SU-DHL-6 (cell line): ENCODE data around the gene TMEM9.

Source experiments
- H2AFZ ChIP-seq: fragments of 200-600 bp; sonication (generic); 2 replicates; pipeline ENCODE4 v1.6.1; 2014; ENCODE audit warnings: low read depth, mild to moderate bottlenecking, moderate library complexity, mixed read lengths, antibody characterized with exemption, low read length; ENCODE audit not compliant: severe bottlenecking
- H3F3A ChIP-seq: fragments of 200-600 bp; shearing (Covaris generic); 2 replicates; pipeline ENCODE4 v1.6.0; 2016; ENCODE audit warnings: antibody characterized with exemption, mild to moderate bottlenecking; ENCODE audit not compliant: insufficient read depth
- H3K27ac ChIP-seq: fragments of 200-600 bp; sonication (generic); 2 replicates; pipeline ENCODE4 v1.5.1; 2016; ENCODE audit warnings: low read depth, mild to moderate bottlenecking, low read length, moderate library complexity, mixed read lengths
- H3K27me3 ChIP-seq: fragments of 200-600 bp; sonication (generic), shearing (Covaris generic); 2 replicates; pipeline ENCODE4 v1.6.0; 2014; ENCODE audit warnings: mild to moderate bottlenecking, low read length
- H3K36me3 ChIP-seq: fragments of 200-600 bp; sonication (generic); 2 replicates; pipeline ENCODE4 v1.6.1; 2014; ENCODE audit warnings: mild to moderate bottlenecking, low read length, mixed read lengths
- H3K4me2 ChIP-seq: fragments of 300-600, 200-600 bp; shearing (Covaris generic), sonication (generic); 2 replicates; pipeline ENCODE4 v1.6.0; 2014; ENCODE audit warnings: low read length, low read depth, mild to moderate bottlenecking; ENCODE audit not compliant: poor library complexity, severe bottlenecking
- H3K4me3 ChIP-seq: fragments of 200-600 bp; sonication (generic); 2 replicates; pipeline ENCODE4 v1.5.1; 2014; ENCODE audit warnings: antibody characterized with exemption, low read length, mild to moderate bottlenecking, mixed read lengths; ENCODE audit not compliant: insufficient read depth, poor library complexity, severe bottlenecking
- H3K79me2 ChIP-seq: fragments of 200-600 bp; sonication (generic); 2 replicates; pipeline ENCODE4 v1.6.1; 2014; ENCODE audit warnings: mild to moderate bottlenecking, low read length, moderate library complexity; ENCODE audit not compliant: insufficient read depth
- H3K9ac ChIP-seq: fragments of 200-600 bp; sonication (generic); 2 replicates; pipeline ENCODE4 v1.7.0; 2014; ENCODE audit warnings: mild to moderate bottlenecking, low read length
- H3K9me2 ChIP-seq: fragments of 200-600 bp; sonication (generic); replicated peaks from 2 replicates; pipeline ENCODE4 v1.6.1; 2014; ENCODE audit warnings: low read length; ENCODE audit not compliant: insufficient read depth
- H3K9me3 ChIP-seq: fragments of 200-600 bp; sonication (generic); 2 replicates; pipeline ENCODE4 v1.6.1; 2014; ENCODE audit warnings: low read length, mixed read lengths; ENCODE audit not compliant: insufficient read depth
- H4K20me1 ChIP-seq: fragments of 200-600 bp; sonication (generic); 2 replicates; pipeline ENCODE4 v1.6.1; 2014; ENCODE audit warnings: low read depth, mild to moderate bottlenecking, antibody characterized with exemption, low read length, moderate library complexity, mixed read lengths
- EZH2phosphoT487 ChIP-seq: fragments of 200-600 bp; sonication (generic), shearing (Covaris generic); conservative IDR thresholded peaks from 2 replicates; pipeline ENCODE4 v1.6.1; 2018; ENCODE audit warnings: mild to moderate bottlenecking, antibody characterized with exemption, low read length, moderate library complexity, mixed read lengths
- TF ChIP-seq, protein P1 (sequence below): fragments of 200-600 bp; sonication (generic); IDR thresholded peaks from one replicate; pipeline ENCODE4 v1.5.1; 2017; ENCODE audit warnings: antibody characterized with exemption, mild to moderate bottlenecking, low read length, moderate library complexity; ENCODE audit not compliant: insufficient read depth, poor library complexity, severe bottlenecking

Gene TMEM9

DNA sequence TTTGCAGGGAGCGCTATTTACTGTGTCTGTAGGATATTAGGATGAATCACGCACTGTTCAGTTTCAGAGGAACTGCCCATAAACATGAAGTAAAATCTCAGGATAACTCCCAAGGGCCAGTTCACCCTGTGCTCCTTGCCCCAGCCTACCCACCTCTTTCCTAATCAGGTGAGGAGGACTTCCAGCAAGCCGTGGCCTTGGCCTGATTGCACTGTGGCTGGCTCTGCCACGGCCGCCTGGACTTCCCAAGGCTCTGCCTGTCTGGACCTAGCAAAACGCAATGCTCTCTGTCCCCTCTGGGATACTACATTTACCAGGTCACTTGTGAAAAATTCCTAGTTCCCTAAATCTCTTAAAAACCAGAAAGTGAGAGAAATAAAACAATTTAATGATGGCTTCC, 19.9 kb downstream of the TMEM9 start:
- Histone ChIP-seq H3K27ac (no peak overlapping the region), H3F3A (no peaks in the 10 kb centered on the region)

DNA sequence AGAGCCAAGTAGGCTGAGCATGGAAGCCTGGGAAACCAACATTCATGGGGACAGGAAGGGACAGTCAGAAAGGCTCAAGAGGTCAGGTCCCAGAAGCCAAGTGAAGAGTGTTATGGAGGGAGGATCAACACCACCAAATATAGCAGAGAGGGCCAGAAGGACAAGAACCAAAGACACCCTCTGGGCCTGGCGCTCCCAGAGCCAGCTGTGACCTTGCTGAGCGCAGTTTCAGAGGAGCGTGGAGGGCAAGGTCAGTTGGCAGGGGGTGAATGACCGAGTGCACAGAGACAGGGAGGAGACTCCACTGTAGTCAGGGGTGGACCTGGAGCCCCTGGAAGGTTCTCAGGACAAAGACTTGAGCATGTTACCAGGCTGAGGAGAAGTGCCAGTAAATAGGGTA, 22.9 kb downstream of the TMEM9 start:
- H3K27me3 ChIP-seq = no peaks in the 10 kb centered on the region
- H3K27ac ChIP-seq = no peak overlapping the region
- no peak overlapping the region for H3K4me3 ChIP-seq
- H3F3A ChIP-seq = no peaks in the 10 kb centered on the region
- H3K79me2 ChIP-seq = no peaks in the 10 kb centered on the region
- H4K20me1 ChIP-seq = no peaks in the 10 kb centered on the region
- no peaks in the 10 kb centered on the region for H3K9me3 ChIP-seq
- no peak overlapping the region for H3K4me2 ChIP-seq
- H2AFZ ChIP-seq = no peak overlapping the region
- H3K9me2 ChIP-seq = no peaks in the 10 kb centered on the region
- TF ChIP-seq, protein P1, sequence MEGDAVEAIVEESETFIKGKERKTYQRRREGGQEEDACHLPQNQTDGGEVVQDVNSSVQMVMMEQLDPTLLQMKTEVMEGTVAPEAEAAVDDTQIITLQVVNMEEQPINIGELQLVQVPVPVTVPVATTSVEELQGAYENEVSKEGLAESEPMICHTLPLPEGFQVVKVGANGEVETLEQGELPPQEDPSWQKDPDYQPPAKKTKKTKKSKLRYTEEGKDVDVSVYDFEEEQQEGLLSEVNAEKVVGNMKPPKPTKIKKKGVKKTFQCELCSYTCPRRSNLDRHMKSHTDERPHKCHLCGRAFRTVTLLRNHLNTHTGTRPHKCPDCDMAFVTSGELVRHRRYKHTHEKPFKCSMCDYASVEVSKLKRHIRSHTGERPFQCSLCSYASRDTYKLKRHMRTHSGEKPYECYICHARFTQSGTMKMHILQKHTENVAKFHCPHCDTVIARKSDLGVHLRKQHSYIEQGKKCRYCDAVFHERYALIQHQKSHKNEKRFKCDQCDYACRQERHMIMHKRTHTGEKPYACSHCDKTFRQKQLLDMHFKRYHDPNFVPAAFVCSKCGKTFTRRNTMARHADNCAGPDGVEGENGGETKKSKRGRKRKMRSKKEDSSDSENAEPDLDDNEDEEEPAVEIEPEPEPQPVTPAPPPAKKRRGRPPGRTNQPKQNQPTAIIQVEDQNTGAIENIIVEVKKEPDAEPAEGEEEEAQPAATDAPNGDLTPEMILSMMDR = no peak
- no peak for TF ChIP-seq EZH2phosphoT487
- no peaks in the 10 kb centered on the region for H3K36me3 ChIP-seq
- no peak overlapping the region for H3K9ac ChIP-seq

More for the DNA sequence above, 19.9 kb downstream of the TMEM9 start:
- Histone ChIP-seq H3K9me3 (no peaks in the 10 kb centered on the region), H3K4me3 (no peak overlapping the region), H3K9me2 (no peaks in the 10 kb centered on the region), H4K20me1 (no peaks in the 10 kb centered on the region), H3K4me2 (no peak overlapping the region), H3K36me3 (no peaks in the 10 kb centered on the region), H3K9ac (no peak overlapping the region), H3K79me2 (no peaks in the 10 kb centered on the region), H3K27me3 (no peaks in the 10 kb centered on the region), H2AFZ (no peak overlapping the region)
- TF ChIP-seq, protein P1 = no peak
- TF ChIP-seq EZH2phosphoT487 = no peak

DNA sequence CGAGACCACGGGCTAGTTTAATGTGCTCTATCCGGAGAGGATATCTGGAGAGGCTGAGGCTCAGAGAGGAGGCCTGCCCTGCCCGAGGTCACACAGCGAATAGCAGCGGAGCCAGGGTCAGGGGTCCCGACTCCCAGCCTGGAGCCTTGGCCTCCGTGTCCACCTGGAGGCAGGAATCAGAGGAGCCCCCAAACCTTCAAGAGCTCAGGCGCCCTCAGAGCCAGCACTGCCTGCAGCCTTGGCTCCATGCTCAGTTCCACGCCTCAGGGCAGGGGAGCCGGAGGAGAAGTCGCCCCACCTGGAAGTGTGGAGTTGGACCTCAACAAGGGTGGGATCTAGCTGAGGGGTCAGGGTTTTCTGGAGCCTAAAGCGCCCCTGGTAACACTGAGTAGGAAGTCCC, 25.3 kb downstream of the TMEM9 start:
- H3K4me3 ChIP-seq = no peak overlapping the region
- no peaks in the 10 kb centered on the region for H3K27me3 ChIP-seq
- H3K27ac ChIP-seq = no peak overlapping the region
- no peak overlapping the region for H3K4me2 ChIP-seq
- H3K79me2 ChIP-seq = no peaks in the 10 kb centered on the region
- no peaks in the 10 kb centered on the region for H3F3A ChIP-seq
- no peak for TF ChIP-seq EZH2phosphoT487
- TF ChIP-seq, protein P1 = no peak
- H4K20me1 ChIP-seq = no peaks in the 10 kb centered on the region
- H3K36me3 ChIP-seq = no peaks in the 10 kb centered on the region
- H3K9ac ChIP-seq = no peak overlapping the region
- no peaks in the 10 kb centered on the region for H3K9me2 ChIP-seq
- no peak overlapping the region for H2AFZ ChIP-seq
- H3K9me3 ChIP-seq = no peaks in the 10 kb centered on the region

DNA sequence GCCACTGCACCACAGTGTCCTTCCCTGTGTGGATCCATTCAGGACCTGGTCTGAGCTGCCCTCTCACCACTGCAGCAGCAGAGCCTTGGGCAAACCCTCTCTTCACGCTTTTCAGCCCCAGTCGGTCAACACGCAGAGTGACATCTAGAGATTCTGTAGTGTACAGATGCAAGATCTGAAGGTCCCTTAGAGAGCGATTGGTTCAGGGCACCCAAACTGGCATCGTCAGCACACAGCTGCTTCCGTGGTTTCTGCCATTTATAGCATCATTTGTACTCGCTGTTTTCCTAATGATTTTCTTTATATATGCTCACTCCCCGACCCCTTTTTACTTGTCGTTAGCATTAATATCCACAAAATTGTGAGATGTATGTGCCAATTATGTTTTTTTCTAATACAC, 25.8 kb downstream of the TMEM9 start:
- Histone ChIP-seq H3K27me3 (no peaks in the 10 kb centered on the region), H3K9ac (no peak overlapping the region), H4K20me1 (no peaks in the 10 kb centered on the region), H3F3A (no peaks in the 10 kb centered on the region), H3K9me3 (no peaks in the 10 kb centered on the region), H3K79me2 (no peaks in the 10 kb centered on the region), H3K9me2 (no peaks in the 10 kb centered on the region), H3K4me2 (no peak overlapping the region), H2AFZ (no peak overlapping the region), H3K27ac (no peak overlapping the region), H3K36me3 (no peaks in the 10 kb centered on the region), H3K4me3 (no peak overlapping the region)
- TF ChIP-seq, protein P1 = no peak
- no peak for TF ChIP-seq EZH2phosphoT487
